HG02981 (cell line): Measurements from ENCODE around the gene SUB1.
"Not testable (repeated sequence)": the region's sequence is repeated elsewhere in the genome, so short reads cannot be mapped to it uniquely, and the experiment has no call there.

Experiments used
- ATAC-seq: cut with Tn5 transposase; IDR thresholded peaks from one replicate; pipeline ENCODE4 v1.9.1; 2021; ENCODE audit warnings: mild to moderate bottlenecking, moderate library complexity; ENCODE audit not compliant: unreplicated experiment

Gene SUB1

GRCh38 chr5:32585446-32586275 lies at the start of gene SUB1:
Gene SUB1 (plus strand): TSS chr5:32585557. CDS start chr5:32588513, 2,956 bp downstream.
- ATAC-seq = peak; percentile 44

GRCh38 chr5:32536246-32536645 lies 49.1 kb upstream of the SUB1 start:
- no peak for ATAC-seq

- peak; percentile 18 for ATAC-seq
These were observed 47.8 kb upstream of the SUB1 start for GRCh38 chr5:32537437-32538029.

- peak; percentile 81 for ATAC-seq
These were observed 47.3 kb upstream of the SUB1 start for GRCh38 chr5:32538031-32538547.

- no peak for ATAC-seq
These were observed 45.1 kb upstream of the SUB1 start for GRCh38 chr5:32539981-32540845.

- no peak for ATAC-seq
These were observed 44.1 kb upstream of the SUB1 start for GRCh38 chr5:32541241-32541640.

GRCh38 chr5:32542216-32543059 lies 42.9 kb upstream of the SUB1 start:
- peak; percentile 75 for ATAC-seq

GRCh38 chr5:32543291-32543690 lies 42.1 kb upstream of the SUB1 start:
- ATAC-seq = no peak

GRCh38 chr5:32545102-32545800 lies 40.1 kb upstream of the SUB1 start:
- ATAC-seq = no peak

- ATAC-seq = no peak
These were observed 34.2 kb upstream of the SUB1 start for GRCh38 chr5:32551194-32551593.

GRCh38 chr5:32551865-32552264 lies 33.5 kb upstream of the SUB1 start:
- ATAC-seq = no peak

- ATAC-seq = not testable (repeated sequence)
These were observed 32.9 kb upstream of the SUB1 start for GRCh38 chr5:32552491-32552890.

GRCh38 chr5:32552936-32553335 lies 32.4 kb upstream of the SUB1 start:
- ATAC-seq = no peak

- not testable (repeated sequence) for ATAC-seq
These were observed 31.1 kb upstream of the SUB1 start for GRCh38 chr5:32554181-32554780.

GRCh38 chr5:32556543-32556942 lies 28.8 kb upstream of the SUB1 start:
- ATAC-seq = not testable (repeated sequence)

GRCh38 chr5:32559411-32559810 lies 25.9 kb upstream of the SUB1 start:
- ATAC-seq = no peak

GRCh38 chr5:32559921-32560320 lies 25.4 kb upstream of the SUB1 start:
- ATAC-seq = no peak

GRCh38 chr5:32562056-32562455 lies 23.3 kb upstream of the SUB1 start:
- ATAC-seq = no peak

- no peak for ATAC-seq
These were observed 22.5 kb upstream of the SUB1 start for GRCh38 chr5:32562843-32563242.
